CD4-positive, alpha-beta T cell (primary cell): ENCODE data around the gene EIF3A. TPM values are rescaled to one million over a fixed set of nuclear protein-coding genes. Genes with fewer than 3 reads are reported as not detected.

Experiments used
- ATAC-seq: fragments of 200-7000 bp; cut with Tn5 transposase; one replicate; pipeline ENCODE4 v1.10.0; 2022; ENCODE audit warnings: mild to moderate bottlenecking; ENCODE audit not compliant: poor library complexity
- CTCF ChIA-PET: fragments of 350-600 bp; sonication (Branson Sonifier 250); formaldehyde crosslinking; loops from one replicate; lab custom pipeline; 2021; ENCODE audit warnings: antibody characterized with exemption, inconsistent platforms; lab: Charles Lee
- POLR2A ChIA-PET: fragments of 350-600 bp; sonication (Branson Sonifier 250); formaldehyde crosslinking; loops from one replicate; lab custom pipeline; 2021; ENCODE audit warnings: antibody characterized with exemption, inconsistent platforms; lab: Charles Lee
- DNase-seq, 14 experiments: peaks; one replicate each; pipeline ENCODE4 v3.0.0-alpha.2; 2013 to 2020; ENCODE audit warnings: mixed read lengths in 2 of 14
- H3K27ac ChIP-seq, 2 donors: one replicate each; pipeline versions ENCODE4 v1.5.1 to v1.7.0; 2013; ENCODE audit warnings: low read length in 2 of 2, low read depth in 1 of 2, mild to moderate bottlenecking in 1 of 2
- H3K27me3 ChIP-seq, 2 experiments: 1 replicate in 1 of 2; 2 replicates in 1 of 2; pipeline versions ENCODE4 v1.6.1 to v1.7.0; 2013; ENCODE audit warnings: low read length in 2 of 2, control low read depth in 1 of 2, mild to moderate bottlenecking in 1 of 2, moderate library complexity in 1 of 2; ENCODE audit not compliant: insufficient read depth in 2 of 2, control insufficient read depth in 1 of 2
- H3K36me3 ChIP-seq: one replicate; pipeline ENCODE4 v1.6.1; 2013; ENCODE audit warnings: low read length, control low read depth; ENCODE audit not compliant: insufficient read depth
- H3K4me1 ChIP-seq: one replicate; pipeline ENCODE4 v1.6.1; 2013; ENCODE audit warnings: low read length, control low read depth; ENCODE audit not compliant: insufficient read depth
- H3K4me3 ChIP-seq: one replicate; pipeline ENCODE4 v1.5.1; 2013; ENCODE audit warnings: mild to moderate bottlenecking, low read length, moderate library complexity
- H3K9me3 ChIP-seq, 2 experiments: 1 replicate in 1 of 2; 2 replicates in 1 of 2; pipeline versions ENCODE4 v1.6.1 to v1.7.0; 2013; ENCODE audit warnings: low read length in 2 of 2, mild to moderate bottlenecking in 2 of 2, control low read depth in 1 of 2, moderate library complexity in 1 of 2; ENCODE audit not compliant: control insufficient read depth in 1 of 2, insufficient read depth in 1 of 2
- H3K27ac Mint-ChIP-seq: one replicate; pipeline ENCODE4 v1.8.0; 2020; ENCODE audit warnings: mixed read lengths
- H3K27me3 Mint-ChIP-seq: one replicate; pipeline ENCODE4 v1.8.0; 2021; ENCODE audit warnings: mixed read lengths
- H3K36me3 Mint-ChIP-seq: one replicate; pipeline ENCODE4 v1.8.0; 2021; ENCODE audit warnings: low read depth, mixed read lengths
- H3K4me1 Mint-ChIP-seq: one replicate; pipeline ENCODE4 v1.8.0; 2021; ENCODE audit warnings: low read depth, mixed read lengths
- H3K4me3 Mint-ChIP-seq: one replicate; pipeline ENCODE4 v1.8.0; 2020; ENCODE audit warnings: mild to moderate bottlenecking, mixed read lengths
- H3K9me3 Mint-ChIP-seq: one replicate; pipeline ENCODE4 v1.8.0; 2020; ENCODE audit warnings: mixed read lengths
- intact Hi-C, 2 experiments: fragments of 100-400 bp; cut with DNase I in 1 of 2; cut with micrococcal nuclease in 1 of 2; formaldehyde crosslinking; loops; one replicate each; pipeline versions ENCODE4 v1.15.1 to v1.9.0; 2023 to 2025; cut with DNase I, micrococcal nuclease
- total RNA-seq, 174 experiments: library from RNA in 2 of 174; stranded (reverse) in 2 of 174; gene quantifications; one replicate each; pipeline ENCODE4 v1.2.3 and lab custom pipeline; 2021 to 2026
- TF ChIP-seq, protein P1 (sequence below): fragments of 200-600 bp; IDR thresholded peaks from one replicate; pipeline ENCODE4 v1.8.0; 2022; ENCODE audit warnings: antibody characterized with exemption, mild to moderate bottlenecking

EIF3A gene
- total RNA-seq, 2 experiments from 2014 or later: 129 TPM

DNA sequence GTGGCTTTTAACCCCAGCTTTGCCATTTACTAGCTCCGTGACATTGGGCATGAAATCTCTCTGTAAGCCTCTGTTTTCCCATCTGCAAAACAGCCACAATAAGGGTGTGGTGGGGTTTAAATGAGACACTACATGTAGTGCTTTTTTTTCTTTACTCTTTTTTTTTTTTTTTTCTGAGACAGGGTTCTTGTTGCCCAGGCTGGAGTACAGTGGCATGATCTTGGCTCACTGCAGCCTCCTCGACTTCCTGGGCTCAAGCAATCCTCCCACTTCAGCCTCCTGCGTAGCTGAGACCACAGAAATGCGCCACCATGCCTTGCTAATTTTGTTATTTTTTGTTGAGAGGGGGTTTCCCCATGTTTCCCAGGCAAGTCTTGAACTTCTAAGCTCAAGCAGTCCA, 15.0 kb upstream of the EIF3A start:
- TF ChIP-seq, protein P1, sequence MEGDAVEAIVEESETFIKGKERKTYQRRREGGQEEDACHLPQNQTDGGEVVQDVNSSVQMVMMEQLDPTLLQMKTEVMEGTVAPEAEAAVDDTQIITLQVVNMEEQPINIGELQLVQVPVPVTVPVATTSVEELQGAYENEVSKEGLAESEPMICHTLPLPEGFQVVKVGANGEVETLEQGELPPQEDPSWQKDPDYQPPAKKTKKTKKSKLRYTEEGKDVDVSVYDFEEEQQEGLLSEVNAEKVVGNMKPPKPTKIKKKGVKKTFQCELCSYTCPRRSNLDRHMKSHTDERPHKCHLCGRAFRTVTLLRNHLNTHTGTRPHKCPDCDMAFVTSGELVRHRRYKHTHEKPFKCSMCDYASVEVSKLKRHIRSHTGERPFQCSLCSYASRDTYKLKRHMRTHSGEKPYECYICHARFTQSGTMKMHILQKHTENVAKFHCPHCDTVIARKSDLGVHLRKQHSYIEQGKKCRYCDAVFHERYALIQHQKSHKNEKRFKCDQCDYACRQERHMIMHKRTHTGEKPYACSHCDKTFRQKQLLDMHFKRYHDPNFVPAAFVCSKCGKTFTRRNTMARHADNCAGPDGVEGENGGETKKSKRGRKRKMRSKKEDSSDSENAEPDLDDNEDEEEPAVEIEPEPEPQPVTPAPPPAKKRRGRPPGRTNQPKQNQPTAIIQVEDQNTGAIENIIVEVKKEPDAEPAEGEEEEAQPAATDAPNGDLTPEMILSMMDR: no peak
- Histone ChIP-seq H3K36me3 (no peaks in the 10 kb centered on the region), H3K27ac (no peak overlapping the region), H3K4me3 (no peak overlapping the region), H3K27me3 (no peaks in the 10 kb centered on the region), H3K9me3 (no peaks in the 10 kb centered on the region), H3K4me1 (peaks cover 43% of the 10 kb centered on the region)
- ChIA-PET CTCF (no interaction called here), POLR2A (interaction anchor here (0.5 to 2.6 kb wide), 2 partner anchors 16 to 409 kb away, joined by 3 to 9 read pairs; partner anchors contain the start of gene EIF3A)
- peak overlapping the region; percentile 81 for H3K27ac Mint-ChIP-seq
- DNase-seq (peak in 4 of 14 experiments; percentile 17 to 63 (median 40)), ATAC-seq (peak; percentile 5)
- intact Hi-C loops: no loop called here
- peaks cover 23% of the 10 kb centered on the region for H3K4me1 Mint-ChIP-seq
- no peaks in the 10 kb centered on the region for H3K36me3 Mint-ChIP-seq
- no peak overlapping the region for H3K4me3 Mint-ChIP-seq
- no peaks in the 10 kb centered on the region for H3K9me3 Mint-ChIP-seq
- no peaks in the 10 kb centered on the region for H3K27me3 Mint-ChIP-seq

GRCh38 chr10:119090968-119091367, 10.4 kb upstream of the EIF3A start:
- H3K4me3 ChIP-seq: no peak overlapping the region
- TF ChIP-seq, protein P1: no peak
- POLR2A ChIA-PET: interaction anchor here (0.6 to 5.4 kb wide), 10 partner anchors 8 to 121 kb away, joined by 4 to 58 read pairs (median 5); partner anchors contain the start of genes DENND10, EIF3A and GRK5
- H3K9me3 ChIP-seq: no peaks in the 10 kb centered on the region
- no peaks in the 10 kb centered on the region for H3K27me3 ChIP-seq
- ATAC-seq (peak; percentile 88), DNase-seq (peak in 13 of 14 experiments; percentile 14 to 94 (median 43))
- Mint-ChIP-seq H3K9me3 (peaks cover 2% of the 10 kb centered on the region), H3K4me1 (peaks cover 42% of the 10 kb centered on the region), H3K27ac (peak overlapping the region; percentile 98), H3K27me3 (no peaks in the 10 kb centered on the region), H3K4me3 (peak overlapping the region; percentile 67), H3K36me3 (no peaks in the 10 kb centered on the region)
- H3K4me1 ChIP-seq: peaks cover 40% of the 10 kb centered on the region
- CTCF ChIA-PET: interaction anchor here (1.9 kb wide), 1 partner anchor 116 kb away, joined by 5 read pairs; the partner anchor contains the start of gene GRK5
- no peaks in the 10 kb centered on the region for H3K36me3 ChIP-seq
- intact Hi-C loops: loop anchor here in 1 of 2 experiments (5.0 kb wide), 1 partner anchor 41 kb away; no protein-coding TSS in a partner anchor
- peak overlapping the region; percentile 56 to 71 for H3K27ac ChIP-seq

GRCh38 chr10:119090026-119090795, 9.6 kb upstream of the EIF3A start:
- Mint-ChIP-seq H3K36me3 (no peaks in the 10 kb centered on the region), H3K27ac (peak overlapping the region; percentile 98), H3K9me3 (peaks cover 2% of the 10 kb centered on the region), H3K4me3 (peak overlapping the region; percentile 67), H3K4me1 (peaks cover 39% of the 10 kb centered on the region), H3K27me3 (no peaks in the 10 kb centered on the region)
- ATAC-seq (peak; percentile 44), DNase-seq (peak in 10 of 14 experiments; percentile 24 to 75 (median 47))
- POLR2A ChIA-PET: interaction anchor here (1.2 to 5.4 kb wide), 7 partner anchors 7 to 117 kb away, joined by 4 to 58 read pairs (median 6); partner anchors contain the start of genes DENND10, EIF3A and GRK5
- peak overlapping the region; percentile 32 to 70 for H3K27ac ChIP-seq
- intact Hi-C loops: loop anchor here in 1 of 2 experiments (5.0 kb wide), 1 partner anchor 42 kb away; no protein-coding TSS in a partner anchor
- H3K9me3 ChIP-seq: no peaks in the 10 kb centered on the region
- H3K36me3 ChIP-seq: no peaks in the 10 kb centered on the region
- CTCF ChIA-PET: interaction anchor here (1.9 kb wide), 1 partner anchor 117 kb away, joined by 5 read pairs; the partner anchor contains the start of gene GRK5
- H3K4me1 ChIP-seq: peaks cover 32% of the 10 kb centered on the region
- TF ChIP-seq, protein P1: no peak
- H3K4me3 ChIP-seq: no peak overlapping the region
- H3K27me3 ChIP-seq: no peaks in the 10 kb centered on the region
